Measurements from ENCODE around the gene ZNF280B.

ZNF280B gene

GRCh38 chr22:22548910-22549309, 40.4 kb upstream of the ZNF280B start:
- no peaks in the 10 kb centered on the region for H3K4me1 ChIP-seq (ENCODE audit: control insufficient read depth, insufficient read depth, low read length)
- no peak overlapping the region for H3K9ac ChIP-seq (ENCODE audit: low read depth, low read length)
- no peak overlapping the region for H3K27ac ChIP-seq (ENCODE audit: low read depth, low read length)
- no peak overlapping the region for H3K4me3 ChIP-seq (ENCODE audit: low read depth, low read length)
- H3K36me3 ChIP-seq (ENCODE audit: control insufficient read depth, insufficient read depth, low read length) = no peaks in the 10 kb centered on the region
- no peaks in the 10 kb centered on the region for H3K9me3 ChIP-seq (ENCODE audit: control insufficient read depth, insufficient read depth, low read length)
- peaks cover 74% of the 10 kb centered on the region for H3K27me3 ChIP-seq (ENCODE audit: control insufficient read depth, insufficient read depth, low read length)

GRCh38 chr22:22548317-22548716, 39.8 kb upstream of the ZNF280B start:
- Histone ChIP-seq H3K4me3 (ENCODE audit: low read depth, low read length) (no peak overlapping the region), H3K27me3 (ENCODE audit: control insufficient read depth, insufficient read depth, low read length) (peaks cover 70% of the 10 kb centered on the region), H3K27ac (ENCODE audit: low read depth, low read length) (no peak overlapping the region), H3K9ac (ENCODE audit: low read depth, low read length) (no peak overlapping the region), H3K4me1 (ENCODE audit: control insufficient read depth, insufficient read depth, low read length) (no peaks in the 10 kb centered on the region), H3K9me3 (ENCODE audit: control insufficient read depth, insufficient read depth, low read length) (no peaks in the 10 kb centered on the region), H3K36me3 (ENCODE audit: control insufficient read depth, insufficient read depth, low read length) (no peaks in the 10 kb centered on the region)

GRCh38 chr22:22547692-22548300, 39.3 kb upstream of the ZNF280B start:
- Histone ChIP-seq H3K27ac (ENCODE audit: low read depth, low read length) (no peak overlapping the region), H3K4me3 (ENCODE audit: low read depth, low read length) (no peak overlapping the region), H3K9me3 (ENCODE audit: control insufficient read depth, insufficient read depth, low read length) (no peaks in the 10 kb centered on the region), H3K27me3 (ENCODE audit: control insufficient read depth, insufficient read depth, low read length) (peaks cover 67% of the 10 kb centered on the region), H3K36me3 (ENCODE audit: control insufficient read depth, insufficient read depth, low read length) (no peaks in the 10 kb centered on the region), H3K9ac (ENCODE audit: low read depth, low read length) (no peak overlapping the region), H3K4me1 (ENCODE audit: control insufficient read depth, insufficient read depth, low read length) (no peaks in the 10 kb centered on the region)

GRCh38 chr22:22547226-22547625, 38.7 kb upstream of the ZNF280B start:
- no peak overlapping the region for H3K9ac ChIP-seq (ENCODE audit: low read depth, low read length)
- no peak overlapping the region for H3K4me3 ChIP-seq (ENCODE audit: low read depth, low read length)
- H3K9me3 ChIP-seq (ENCODE audit: control insufficient read depth, insufficient read depth, low read length) = no peaks in the 10 kb centered on the region
- H3K27me3 ChIP-seq (ENCODE audit: control insufficient read depth, insufficient read depth, low read length) = peaks cover 68% of the 10 kb centered on the region
- H3K4me1 ChIP-seq (ENCODE audit: control insufficient read depth, insufficient read depth, low read length) = no peaks in the 10 kb centered on the region
- H3K27ac ChIP-seq (ENCODE audit: low read depth, low read length) = no peak overlapping the region
- no peaks in the 10 kb centered on the region for H3K36me3 ChIP-seq (ENCODE audit: control insufficient read depth, insufficient read depth, low read length)

- Histone ChIP-seq H3K27me3 (ENCODE audit: control insufficient read depth, insufficient read depth, low read length) (peaks cover 68% of the 10 kb centered on the region), H3K36me3 (ENCODE audit: control insufficient read depth, insufficient read depth, low read length) (no peaks in the 10 kb centered on the region), H3K9me3 (ENCODE audit: control insufficient read depth, insufficient read depth, low read length) (no peaks in the 10 kb centered on the region), H3K27ac (ENCODE audit: low read depth, low read length) (no peak overlapping the region), H3K9ac (ENCODE audit: low read depth, low read length) (no peak overlapping the region), H3K4me3 (ENCODE audit: low read depth, low read length) (no peak overlapping the region), H3K4me1 (ENCODE audit: control insufficient read depth, insufficient read depth, low read length) (no peaks in the 10 kb centered on the region)
Measured at GRCh38 chr22:22546490-22546889, 37.9 kb upstream of the ZNF280B start.

GRCh38 chr22:22545084-22545483, 36.5 kb upstream of the ZNF280B start:
- H3K4me1 ChIP-seq (ENCODE audit: control insufficient read depth, insufficient read depth, low read length) = no peaks in the 10 kb centered on the region
- H3K9ac ChIP-seq (ENCODE audit: low read depth, low read length) = no peak overlapping the region
- no peaks in the 10 kb centered on the region; the same call in 1 of the 2 replicates for H3K9me3 ChIP-seq (ENCODE audit: control insufficient read depth, insufficient read depth, low read length)
- H3K27me3 ChIP-seq (ENCODE audit: control insufficient read depth, insufficient read depth, low read length) = peaks cover 57% of the 10 kb centered on the region
- no peak overlapping the region for H3K27ac ChIP-seq (ENCODE audit: low read depth, low read length)
- no peaks in the 10 kb centered on the region for H3K36me3 ChIP-seq (ENCODE audit: control insufficient read depth, insufficient read depth, low read length)
- H3K4me3 ChIP-seq (ENCODE audit: low read depth, low read length) = no peak overlapping the region

- no peak overlapping the region for H3K4me3 ChIP-seq (ENCODE audit: low read depth, low read length)
- peaks cover 46% of the 10 kb centered on the region for H3K27me3 ChIP-seq (ENCODE audit: control insufficient read depth, insufficient read depth, low read length)
- no peak overlapping the region for H3K9ac ChIP-seq (ENCODE audit: low read depth, low read length)
- no peaks in the 10 kb centered on the region for H3K4me1 ChIP-seq (ENCODE audit: control insufficient read depth, insufficient read depth, low read length)
- no peaks in the 10 kb centered on the region for H3K36me3 ChIP-seq (ENCODE audit: control insufficient read depth, insufficient read depth, low read length)
- no peaks in the 10 kb centered on the region; the same call in 1 of the 2 replicates for H3K9me3 ChIP-seq (ENCODE audit: control insufficient read depth, insufficient read depth, low read length)
- no peak overlapping the region for H3K27ac ChIP-seq (ENCODE audit: low read depth, low read length)
Measured at GRCh38 chr22:22538226-22538989, 29.9 kb upstream of the ZNF280B start.

- no peak overlapping the region for H3K9ac ChIP-seq (ENCODE audit: low read depth, low read length)
- H3K27me3 ChIP-seq (ENCODE audit: control insufficient read depth, insufficient read depth, low read length) = peaks cover 39% of the 10 kb centered on the region
- H3K4me3 ChIP-seq (ENCODE audit: low read depth, low read length) = no peak overlapping the region
- H3K36me3 ChIP-seq (ENCODE audit: control insufficient read depth, insufficient read depth, low read length) = no peaks in the 10 kb centered on the region
- no peaks in the 10 kb centered on the region for H3K4me1 ChIP-seq (ENCODE audit: control insufficient read depth, insufficient read depth, low read length)
- H3K27ac ChIP-seq (ENCODE audit: low read depth, low read length) = no peak overlapping the region
- H3K9me3 ChIP-seq (ENCODE audit: control insufficient read depth, insufficient read depth, low read length) = no peaks in the 10 kb centered on the region; the same call in 1 of the 2 replicates
Measured at GRCh38 chr22:22536916-22537315, 28.4 kb upstream of the ZNF280B start.

GRCh38 chr22:22536515-22536914, 28.0 kb upstream of the ZNF280B start:
- no peaks in the 10 kb centered on the region for H3K4me1 ChIP-seq (ENCODE audit: control insufficient read depth, insufficient read depth, low read length)
- no peak overlapping the region for H3K9ac ChIP-seq (ENCODE audit: low read depth, low read length)
- no peaks in the 10 kb centered on the region for H3K36me3 ChIP-seq (ENCODE audit: control insufficient read depth, insufficient read depth, low read length)
- no peak overlapping the region for H3K4me3 ChIP-seq (ENCODE audit: low read depth, low read length)
- H3K27me3 ChIP-seq (ENCODE audit: control insufficient read depth, insufficient read depth, low read length) = peaks cover 38% of the 10 kb centered on the region
- no peaks in the 10 kb centered on the region; the same call in 1 of the 2 replicates for H3K9me3 ChIP-seq (ENCODE audit: control insufficient read depth, insufficient read depth, low read length)
- no peak overlapping the region for H3K27ac ChIP-seq (ENCODE audit: low read depth, low read length)

GRCh38 chr22:22535662-22536061, 27.1 kb upstream of the ZNF280B start:
- Histone ChIP-seq H3K36me3 (ENCODE audit: control insufficient read depth, insufficient read depth, low read length) (no peaks in the 10 kb centered on the region), H3K4me3 (ENCODE audit: low read depth, low read length) (no peak overlapping the region), H3K27me3 (ENCODE audit: control insufficient read depth, insufficient read depth, low read length) (peaks cover 38% of the 10 kb centered on the region), H3K9me3 (ENCODE audit: control insufficient read depth, insufficient read depth, low read length) (no peaks in the 10 kb centered on the region; the same call in 1 of the 2 replicates), H3K9ac (ENCODE audit: low read depth, low read length) (no peak overlapping the region), H3K4me1 (ENCODE audit: control insufficient read depth, insufficient read depth, low read length) (no peaks in the 10 kb centered on the region), H3K27ac (ENCODE audit: low read depth, low read length) (no peak overlapping the region)

- Histone ChIP-seq H3K9me3 (ENCODE audit: control insufficient read depth, insufficient read depth, low read length) (no peaks in the 10 kb centered on the region), H3K4me3 (ENCODE audit: low read depth, low read length) (no peak overlapping the region), H3K9ac (ENCODE audit: low read depth, low read length) (no peak overlapping the region), H3K27me3 (ENCODE audit: control insufficient read depth, insufficient read depth, low read length) (peaks cover 35% of the 10 kb centered on the region), H3K36me3 (ENCODE audit: control insufficient read depth, insufficient read depth, low read length) (no peaks in the 10 kb centered on the region), H3K4me1 (ENCODE audit: control insufficient read depth, insufficient read depth, low read length) (no peaks in the 10 kb centered on the region), H3K27ac (ENCODE audit: low read depth, low read length) (no peak overlapping the region)
Measured at GRCh38 chr22:22534604-22535415, 26.3 kb upstream of the ZNF280B start.

Data from HUES48 (cell line).